ENCODE results near the gene ESYT3. TPM values are rescaled to one million over a fixed set of nuclear protein-coding genes. Genes with fewer than 3 reads are reported as not detected.

Gene ESYT3, protein sequence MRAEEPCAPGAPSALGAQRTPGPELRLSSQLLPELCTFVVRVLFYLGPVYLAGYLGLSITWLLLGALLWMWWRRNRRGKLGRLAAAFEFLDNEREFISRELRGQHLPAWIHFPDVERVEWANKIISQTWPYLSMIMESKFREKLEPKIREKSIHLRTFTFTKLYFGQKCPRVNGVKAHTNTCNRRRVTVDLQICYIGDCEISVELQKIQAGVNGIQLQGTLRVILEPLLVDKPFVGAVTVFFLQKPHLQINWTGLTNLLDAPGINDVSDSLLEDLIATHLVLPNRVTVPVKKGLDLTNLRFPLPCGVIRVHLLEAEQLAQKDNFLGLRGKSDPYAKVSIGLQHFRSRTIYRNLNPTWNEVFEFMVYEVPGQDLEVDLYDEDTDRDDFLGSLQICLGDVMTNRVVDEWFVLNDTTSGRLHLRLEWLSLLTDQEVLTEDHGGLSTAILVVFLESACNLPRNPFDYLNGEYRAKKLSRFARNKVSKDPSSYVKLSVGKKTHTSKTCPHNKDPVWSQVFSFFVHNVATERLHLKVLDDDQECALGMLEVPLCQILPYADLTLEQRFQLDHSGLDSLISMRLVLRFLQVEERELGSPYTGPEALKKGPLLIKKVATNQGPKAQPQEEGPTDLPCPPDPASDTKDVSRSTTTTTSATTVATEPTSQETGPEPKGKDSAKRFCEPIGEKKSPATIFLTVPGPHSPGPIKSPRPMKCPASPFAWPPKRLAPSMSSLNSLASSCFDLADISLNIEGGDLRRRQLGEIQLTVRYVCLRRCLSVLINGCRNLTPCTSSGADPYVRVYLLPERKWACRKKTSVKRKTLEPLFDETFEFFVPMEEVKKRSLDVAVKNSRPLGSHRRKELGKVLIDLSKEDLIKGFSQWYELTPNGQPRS
- polyA plus RNA-seq (2011; rRNA removed) = 0.01 TPM in 1 of 2 replicates, not detected in the other
- not detected in 2 replicates for polyA minus RNA-seq (2011; rRNA and poly(A)+ RNA removed)

DNA sequence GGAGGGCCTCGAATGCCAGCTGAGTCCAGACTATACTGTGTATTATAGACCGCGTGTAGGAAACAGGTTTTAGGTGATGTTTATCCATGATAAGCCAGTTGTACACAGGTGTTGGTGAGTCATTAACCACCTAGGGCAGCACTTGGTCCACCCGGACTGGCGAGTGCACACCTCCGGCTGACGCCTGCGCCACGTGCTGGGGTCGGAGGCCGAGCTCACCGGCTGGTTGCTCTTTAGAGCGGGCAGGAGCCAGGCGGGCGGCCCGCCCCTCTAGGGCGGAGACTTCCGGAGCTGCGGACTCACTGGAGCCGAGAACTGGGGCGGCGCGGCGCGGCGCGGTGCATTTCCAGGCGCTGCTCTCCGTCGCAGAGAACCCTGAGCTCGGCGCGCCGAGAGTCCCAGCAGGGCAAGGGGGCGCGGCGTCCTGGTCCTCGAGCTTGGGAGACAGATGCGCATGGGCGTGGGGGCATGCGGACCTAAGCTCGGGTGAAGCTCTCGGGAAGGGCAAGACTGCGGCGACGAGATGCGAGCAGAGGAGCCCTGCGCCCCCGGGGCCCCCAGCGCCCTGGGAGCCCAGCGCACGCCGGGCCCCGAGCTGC is at the start of gene ESYT3:
Gene ESYT3, plus strand, starts transcription at position 341 of the 599 bp plus-strand sequence. Its CDS starts 183 bp downstream, at position 524.
- Histone ChIP-seq H3K27ac (ENCODE audit: low read depth, low read length) (no peak within 1 kb of the TSS), H3K4me3 (ENCODE audit: low read depth, low read length) (peak within 1 kb of the TSS; percentile 54), H3K9me3 (ENCODE audit: control insufficient read depth, insufficient read depth, low read length) (peaks cover 11% of the 10 kb centered on the region), H3K27me3 (ENCODE audit: control insufficient read depth, insufficient read depth, low read length) (peaks cover 67% of the 10 kb centered on the region)
- ChIA-PET POLR2A (interaction anchor here (0.7 to 1.4 kb wide), 2 partner anchors 17 to 87 kb away, joined by 3 to 4 read pairs; no protein-coding TSS in a partner anchor), CTCF (interaction anchor here (1.1 to 1.9 kb wide), 4 partner anchors 17 to 489 kb away, joined by 3 to 10 read pairs (median 4); partner anchors contain the start of gene DZIP1L)
- DNase-seq (ENCODE audit: low read depth, low spot score) = no peak
- TF ChIP-seq, protein P1, sequence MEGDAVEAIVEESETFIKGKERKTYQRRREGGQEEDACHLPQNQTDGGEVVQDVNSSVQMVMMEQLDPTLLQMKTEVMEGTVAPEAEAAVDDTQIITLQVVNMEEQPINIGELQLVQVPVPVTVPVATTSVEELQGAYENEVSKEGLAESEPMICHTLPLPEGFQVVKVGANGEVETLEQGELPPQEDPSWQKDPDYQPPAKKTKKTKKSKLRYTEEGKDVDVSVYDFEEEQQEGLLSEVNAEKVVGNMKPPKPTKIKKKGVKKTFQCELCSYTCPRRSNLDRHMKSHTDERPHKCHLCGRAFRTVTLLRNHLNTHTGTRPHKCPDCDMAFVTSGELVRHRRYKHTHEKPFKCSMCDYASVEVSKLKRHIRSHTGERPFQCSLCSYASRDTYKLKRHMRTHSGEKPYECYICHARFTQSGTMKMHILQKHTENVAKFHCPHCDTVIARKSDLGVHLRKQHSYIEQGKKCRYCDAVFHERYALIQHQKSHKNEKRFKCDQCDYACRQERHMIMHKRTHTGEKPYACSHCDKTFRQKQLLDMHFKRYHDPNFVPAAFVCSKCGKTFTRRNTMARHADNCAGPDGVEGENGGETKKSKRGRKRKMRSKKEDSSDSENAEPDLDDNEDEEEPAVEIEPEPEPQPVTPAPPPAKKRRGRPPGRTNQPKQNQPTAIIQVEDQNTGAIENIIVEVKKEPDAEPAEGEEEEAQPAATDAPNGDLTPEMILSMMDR (IDR thresholded peaks at IDR 0.05; ENCODE audit: low read depth, low read length) = no peak

DNA sequence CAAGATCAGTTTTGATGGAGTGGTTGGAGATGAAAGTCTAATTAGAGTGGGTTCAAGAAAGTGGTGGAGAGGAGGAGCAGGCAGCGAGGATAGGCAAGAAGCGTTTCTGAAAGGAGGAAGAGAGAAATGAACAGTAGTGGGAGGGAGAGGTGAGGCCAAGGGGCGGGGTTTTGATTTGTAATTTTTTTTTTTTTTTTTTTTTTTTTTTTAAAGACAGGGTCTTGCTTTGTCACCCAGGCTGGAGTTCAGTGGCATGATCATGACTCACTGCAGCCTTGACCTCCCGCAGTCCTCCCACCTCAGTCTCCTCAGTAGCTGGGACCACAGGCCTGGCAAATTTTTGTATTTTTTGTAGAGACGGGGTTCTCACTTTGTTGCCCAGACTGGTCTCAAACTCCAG is 49.4 kb upstream of the ESYT3 start:
- DNase-seq (ENCODE audit: low read depth, low spot score) = no peak
- Histone ChIP-seq H3K27ac (ENCODE audit: low read depth, low read length) (no peak overlapping the region), H3K27me3 (ENCODE audit: control insufficient read depth, insufficient read depth, low read length) (no peaks in the 10 kb centered on the region), H3K9me3 (ENCODE audit: control insufficient read depth, insufficient read depth, low read length) (no peaks in the 10 kb centered on the region; the same call in 1 of the 2 replicates), H3K4me3 (ENCODE audit: low read depth, low read length) (no peak overlapping the region)
- POLR2A ChIA-PET = no interaction called here
- CTCF ChIA-PET = interaction anchor here (0.6 kb wide), 1 partner anchor 33 kb away, joined by 3 read pairs; no protein-coding TSS in a partner anchor
- TF ChIP-seq, protein P1 (IDR thresholded peaks at IDR 0.05; ENCODE audit: low read depth, low read length) = no peak

DNA sequence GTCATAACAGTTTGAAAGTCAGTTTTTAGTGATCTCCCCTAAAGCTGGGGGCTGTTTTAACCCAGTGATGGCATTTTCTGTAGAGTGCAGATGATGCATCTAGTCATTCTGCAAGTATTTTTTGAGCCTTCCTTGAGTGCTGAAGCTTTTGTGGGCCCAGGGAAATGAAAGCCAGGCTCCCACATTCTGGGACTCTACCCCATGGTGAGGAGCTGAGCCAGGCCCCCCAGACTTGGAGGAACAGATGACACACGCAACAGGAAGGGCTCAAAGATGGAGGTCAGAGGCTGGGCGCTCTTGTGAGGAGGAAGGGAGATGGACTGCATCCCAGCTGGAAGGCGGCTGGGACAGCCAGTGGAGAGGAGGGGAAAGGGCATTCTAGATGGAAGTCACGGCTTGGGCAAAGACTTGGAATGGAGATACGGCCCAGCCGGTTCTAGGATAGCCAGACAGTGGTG is 45.2 kb upstream of the ESYT3 start:
- Histone ChIP-seq H3K27me3 (ENCODE audit: control insufficient read depth, insufficient read depth, low read length) (no peaks in the 10 kb centered on the region), H3K9me3 (ENCODE audit: control insufficient read depth, insufficient read depth, low read length) (no peaks in the 10 kb centered on the region; the same call in 1 of the 2 replicates), H3K4me3 (ENCODE audit: low read depth, low read length) (no peak overlapping the region), H3K27ac (ENCODE audit: low read depth, low read length) (peak overlapping the region; percentile 84)
- POLR2A ChIA-PET = no interaction called here
- CTCF ChIA-PET = no interaction called here
- TF ChIP-seq, protein P1 (IDR thresholded peaks at IDR 0.05; ENCODE audit: low read depth, low read length) = no peak
- DNase-seq (ENCODE audit: low read depth, low spot score) = no peak

DNA sequence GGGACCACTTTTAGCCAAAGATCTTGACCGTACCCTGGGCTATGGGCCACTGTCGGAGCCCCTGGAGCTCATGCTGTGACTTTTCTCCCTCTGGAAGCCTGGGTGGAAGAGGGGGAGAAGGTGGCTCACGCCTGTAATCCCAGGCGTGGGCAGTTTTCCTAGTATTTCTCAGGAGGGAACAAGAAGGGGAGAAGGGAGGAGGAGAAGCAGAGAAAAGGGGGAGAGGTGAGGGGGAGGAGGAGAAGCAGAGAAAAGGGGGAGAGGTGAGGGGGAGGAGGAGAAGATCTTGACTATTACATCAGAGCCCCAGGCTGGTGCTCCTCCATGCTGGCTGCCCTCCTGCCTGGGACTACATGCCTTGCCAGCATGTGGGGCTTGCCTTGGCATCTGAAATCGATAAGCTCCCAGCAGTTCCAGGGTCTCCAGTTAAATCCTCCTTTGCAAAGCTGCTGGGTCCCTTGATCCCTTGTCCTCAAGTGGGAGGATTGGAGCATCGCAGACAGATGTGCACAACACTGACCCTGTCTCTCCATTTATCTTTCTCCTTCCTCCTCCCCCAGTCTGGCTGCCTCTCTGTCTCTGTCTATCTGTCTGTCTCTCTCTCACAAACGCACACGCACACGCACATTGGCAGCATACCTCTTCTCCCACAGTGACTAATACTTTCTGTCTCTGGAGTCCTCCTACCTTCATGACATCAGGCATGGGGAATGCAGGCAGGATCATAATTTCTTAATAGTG is 44.4 kb upstream of the ESYT3 start:
- ChIA-PET POLR2A (interaction anchor here (0.6 kb wide), 1 partner anchor 44 kb away, joined by 4 read pairs; no protein-coding TSS in a partner anchor), CTCF (interaction anchor here (0.9 to 3.0 kb wide), 4 partner anchors 26 to 534 kb away, joined by 3 to 17 read pairs (median 8); no protein-coding TSS in a partner anchor)
- H3K4me3 ChIP-seq (ENCODE audit: low read depth, low read length) = peak overlapping the region; percentile 20; the same call in 1 of the 2 replicates
- TF ChIP-seq, protein P1 (IDR thresholded peaks at IDR 0.05; ENCODE audit: low read depth, low read length) = no peak
- peak overlapping the region; percentile 84 for H3K27ac ChIP-seq (ENCODE audit: low read depth, low read length)
- peak; percentile 81 for DNase-seq (ENCODE audit: low read depth, low spot score)
- H3K27me3 ChIP-seq (ENCODE audit: control insufficient read depth, insufficient read depth, low read length) = no peaks in the 10 kb centered on the region
- H3K9me3 ChIP-seq (ENCODE audit: control insufficient read depth, insufficient read depth, low read length) = no peaks in the 10 kb centered on the region; the same call in 1 of the 2 replicates
